OCI-LY7 (cell line): Measurements from ENCODE around the gene FAM227B. TPM values are rescaled to one million over a fixed set of nuclear protein-coding genes. Genes with fewer than 3 reads are reported as not detected.

Source experiments
- BruUV-seq: library from RNA; stranded (reverse); fragments of 400-500 nt; replicated peaks from 2 replicates; lab custom pipeline; 2021; lab: Mats Ljungman, UMichigan
- CTCF ChIA-PET: fragments of 300-600 bp; sonication (Branson Sonifier 250); formaldehyde crosslinking; loops from one replicate; lab custom pipeline; 2022; ENCODE audit warnings: antibody characterized with exemption; ENCODE audit not compliant: unreplicated experiment; lab: Charles Lee
- POLR2A ChIA-PET: fragments of 300-600 bp; sonication (Branson Sonifier 250); formaldehyde crosslinking; loops from one replicate; lab custom pipeline; 2022; ENCODE audit warnings: antibody characterized with exemption; lab: Charles Lee
- DNase-seq: peaks from one replicate; pipeline ENCODE4 v3.0.0-alpha.2; 2015; ENCODE audit warnings: low spot score
- H2AFZ ChIP-seq: fragments of 200-600 bp; sonication (generic), shearing (Covaris generic); 2 replicates; pipeline ENCODE4 v1.6.1; 2014; ENCODE audit warnings: mild to moderate bottlenecking, antibody characterized with exemption, low read length, moderate library complexity
- H3K27ac ChIP-seq: fragments of 200-600 bp; sonication (generic); 2 replicates; pipeline ENCODE4 v1.5.1; 2014; ENCODE audit warnings: mixed run types, low read depth, mild to moderate bottlenecking, moderate library complexity, low read length, inconsistent platforms; ENCODE audit not compliant: poor library complexity, severe bottlenecking
- H3K36me3 ChIP-seq: fragments of 200-600 bp; sonication (generic); 2 replicates; pipeline ENCODE4 v1.6.1; 2014; ENCODE audit warnings: mild to moderate bottlenecking, antibody characterized with exemption, low read length, moderate library complexity, mixed read lengths; ENCODE audit not compliant: insufficient read depth
- H3K4me1 ChIP-seq: fragments of 200-600 bp; sonication (generic); 2 replicates; pipeline ENCODE4 v1.5.1; 2014; ENCODE audit warnings: mild to moderate bottlenecking, low read length; ENCODE audit not compliant: insufficient read depth, poor library complexity, severe bottlenecking
- H3K4me2 ChIP-seq: fragments of 200-600 bp; sonication (generic); 2 replicates; pipeline ENCODE4 v1.6.1; 2014; ENCODE audit warnings: mild to moderate bottlenecking, low read length
- H3K4me3 ChIP-seq: fragments of 200-600 bp; sonication (generic); 2 replicates; pipeline ENCODE4 v1.5.1; 2014; ENCODE audit warnings: mild to moderate bottlenecking, low read depth, low read length; ENCODE audit not compliant: poor library complexity, severe bottlenecking
- H3K79me2 ChIP-seq: fragments of 200-600 bp; sonication (generic); 2 replicates; pipeline ENCODE4 v1.6.1; 2016; ENCODE audit warnings: low read depth, mild to moderate bottlenecking, low read length, moderate library complexity, mixed read lengths; ENCODE audit not compliant: insufficient read depth
- H3K9me2 ChIP-seq: fragments of 200-600 bp; sonication (generic); 2 replicates; pipeline ENCODE4 v1.6.1; 2016; ENCODE audit warnings: mild to moderate bottlenecking, low read length, mixed read lengths; ENCODE audit not compliant: insufficient read depth
- H3K9me3 ChIP-seq: fragments of 200-600 bp; sonication (generic); 2 replicates; pipeline ENCODE4 v1.6.1; 2014; ENCODE audit warnings: mild to moderate bottlenecking, mixed run types, low read length, mixed read lengths
- H4K20me1 ChIP-seq: fragments of 200-600 bp; sonication (generic); 2 replicates; pipeline ENCODE4 v1.6.1; 2014; ENCODE audit warnings: mild to moderate bottlenecking, antibody characterized with exemption, low read length, moderate library complexity, mixed read lengths; ENCODE audit not compliant: insufficient read depth
- CTCF ChIP-seq: fragments of 200-600 bp; sonication (generic); conservative IDR thresholded peaks from 2 replicates; pipeline ENCODE4 v1.5.1; 2014; ENCODE audit warnings: mild to moderate bottlenecking, antibody characterized with exemption, low read length, moderate library complexity, mixed read lengths
- EZH2phosphoT487 ChIP-seq: fragments of 200-600 bp; sonication (generic); IDR thresholded peaks from 2 replicates; pipeline ENCODE4 v1.6.1; 2018; ENCODE audit warnings: low read depth, borderline replicate concordance, mild to moderate bottlenecking, mixed run types, antibody characterized with exemption, low read length, moderate library complexity, mixed read lengths
- intact Hi-C: fragments of 100-400 bp; cut with micrococcal nuclease; formaldehyde crosslinking; loops from one replicate; pipeline ENCODE4 v1.10.0; 2022; ENCODE audit not compliant: unreplicated experiment
- total RNA-seq, 2 experiments: library from RNA; depleted of rRNA in 1 of 2; stranded (reverse); fragments of >200 nt in 1 of 2; shearing (Covaris generic) in 1 of 2; gene quantifications; 2 replicates each; pipeline ENCODE4 v1.2.3, GENCODE V29; 2014 to 2022

Gene FAM227B
- total RNA-seq, 2 experiments from 2014 or later, result 2.9 to 6.2 TPM

GRCh38 chr15:49570174-49570573, 50.4 kb downstream of the FAM227B start:
- Histone ChIP-seq H3K4me1 (no peaks in the 10 kb centered on the region), H3K9me2 (no peaks in the 10 kb centered on the region), H3K27ac (no peak overlapping the region), H4K20me1 (no peaks in the 10 kb centered on the region), H3K36me3 (no peaks in the 10 kb centered on the region), H2AFZ (no peak overlapping the region), H3K9me3 (no peaks in the 10 kb centered on the region), H3K4me2 (no peak overlapping the region), H3K4me3 (no peak overlapping the region), H3K79me2 (no peaks in the 10 kb centered on the region)
- no peak for DNase-seq
- no TSS peak for BruUV-seq
- intact Hi-C loops, result no loop called here
- TF ChIP-seq EZH2phosphoT487, result no peak
- TF ChIP-seq CTCF, result no peak
- POLR2A ChIA-PET, result no interaction called here
- CTCF ChIA-PET, result no interaction called here

- no peaks in the 10 kb centered on the region for H4K20me1 ChIP-seq
- CTCF ChIA-PET, result no interaction called here
- no TSS peak for BruUV-seq
- no peaks in the 10 kb centered on the region for H3K4me1 ChIP-seq
- no peaks in the 10 kb centered on the region for H3K9me3 ChIP-seq
- TF ChIP-seq CTCF, result no peak
- H3K79me2 ChIP-seq, result no peaks in the 10 kb centered on the region
- H2AFZ ChIP-seq, result no peak overlapping the region
- no peak for DNase-seq
- no peak overlapping the region for H3K27ac ChIP-seq
- H3K4me3 ChIP-seq, result no peak overlapping the region
- POLR2A ChIA-PET, result interaction anchor here (0.7 kb wide), 1 partner anchor 11 kb away, joined by 4 read pairs; no protein-coding TSS in a partner anchor
- H3K36me3 ChIP-seq, result no peaks in the 10 kb centered on the region
- intact Hi-C loops, result no loop called here
- H3K4me2 ChIP-seq, result no peak overlapping the region
- no peaks in the 10 kb centered on the region for H3K9me2 ChIP-seq
These were observed 60.6 kb downstream of the FAM227B start for GRCh38 chr15:49560045-49560444.

GRCh38 chr15:49558929-49559328, 61.7 kb downstream of the FAM227B start:
- Histone ChIP-seq H3K4me3 (no peak overlapping the region), H2AFZ (no peak overlapping the region), H3K4me1 (no peaks in the 10 kb centered on the region), H3K9me2 (no peaks in the 10 kb centered on the region), H3K27ac (no peak overlapping the region), H3K4me2 (no peak overlapping the region), H3K36me3 (no peaks in the 10 kb centered on the region), H3K9me3 (no peaks in the 10 kb centered on the region), H4K20me1 (no peaks in the 10 kb centered on the region), H3K79me2 (no peaks in the 10 kb centered on the region)
- BruUV-seq, result no TSS peak
- TF ChIP-seq CTCF (no peak), EZH2phosphoT487 (no peak)
- POLR2A ChIA-PET, result no interaction called here
- DNase-seq, result no peak
- CTCF ChIA-PET, result no interaction called here
- intact Hi-C loops, result no loop called here
